NCI-H1417 (cell line): ENCODE results near the gene GAMT.

ENCODE experiments used
- DNase-seq, 3 experiments: peaks; one replicate each; lab custom pipeline; 2025; lab: John Stamatoyannopoulos, UW

The GAMT gene

DNA sequence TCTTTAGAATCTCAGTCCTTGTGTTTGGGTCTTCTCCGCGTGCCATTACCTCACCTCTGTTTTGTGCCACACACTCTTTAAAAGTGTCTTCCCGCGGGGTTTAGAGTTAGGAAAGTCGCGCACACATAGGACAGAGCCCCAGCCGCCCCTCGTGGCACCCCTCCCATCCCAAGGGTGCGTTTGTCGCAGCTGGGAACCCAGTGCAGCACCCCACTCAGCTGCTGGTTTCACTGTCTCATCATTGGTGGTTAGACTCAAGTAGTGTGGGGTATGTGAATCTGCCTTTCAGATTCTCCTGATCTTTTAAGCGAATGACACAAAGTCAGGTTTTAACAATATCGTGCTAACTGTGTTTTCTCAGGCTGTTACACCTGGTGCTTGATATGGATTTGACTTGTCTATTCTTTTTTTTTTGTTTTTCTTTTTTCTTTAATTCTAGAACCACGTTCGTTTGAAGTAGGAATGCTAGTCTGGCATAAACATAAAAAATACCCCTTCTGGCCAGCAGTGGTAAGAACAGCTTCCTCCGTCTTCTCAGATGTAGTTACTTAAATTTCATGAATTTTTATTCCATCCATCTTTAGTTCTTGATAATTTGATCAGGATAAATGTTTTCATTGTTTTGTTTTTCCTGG is 37.2 kb downstream of the GAMT start:
- DNase-seq, result no peak

DNA sequence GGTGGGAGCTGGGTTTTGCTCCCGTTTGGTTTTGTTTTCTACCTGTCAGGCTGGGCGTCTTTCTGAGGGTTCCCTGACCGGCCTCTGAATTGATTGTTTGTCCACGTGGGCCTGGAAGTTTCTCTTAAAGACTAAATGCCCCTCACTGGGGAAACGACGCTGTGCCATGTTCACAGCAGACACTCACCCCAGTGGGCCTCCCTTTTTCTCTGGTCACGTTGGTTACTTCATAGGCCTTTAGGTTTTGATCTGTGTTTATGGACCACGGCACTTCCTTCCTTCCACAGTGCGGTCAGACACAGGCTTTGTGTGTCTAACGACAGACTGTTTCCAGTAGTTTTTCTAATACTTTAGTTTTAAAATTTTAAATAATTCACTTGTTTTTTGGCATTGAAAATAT is 37.7 kb downstream of the GAMT start:
- DNase-seq, result no peak

DNA sequence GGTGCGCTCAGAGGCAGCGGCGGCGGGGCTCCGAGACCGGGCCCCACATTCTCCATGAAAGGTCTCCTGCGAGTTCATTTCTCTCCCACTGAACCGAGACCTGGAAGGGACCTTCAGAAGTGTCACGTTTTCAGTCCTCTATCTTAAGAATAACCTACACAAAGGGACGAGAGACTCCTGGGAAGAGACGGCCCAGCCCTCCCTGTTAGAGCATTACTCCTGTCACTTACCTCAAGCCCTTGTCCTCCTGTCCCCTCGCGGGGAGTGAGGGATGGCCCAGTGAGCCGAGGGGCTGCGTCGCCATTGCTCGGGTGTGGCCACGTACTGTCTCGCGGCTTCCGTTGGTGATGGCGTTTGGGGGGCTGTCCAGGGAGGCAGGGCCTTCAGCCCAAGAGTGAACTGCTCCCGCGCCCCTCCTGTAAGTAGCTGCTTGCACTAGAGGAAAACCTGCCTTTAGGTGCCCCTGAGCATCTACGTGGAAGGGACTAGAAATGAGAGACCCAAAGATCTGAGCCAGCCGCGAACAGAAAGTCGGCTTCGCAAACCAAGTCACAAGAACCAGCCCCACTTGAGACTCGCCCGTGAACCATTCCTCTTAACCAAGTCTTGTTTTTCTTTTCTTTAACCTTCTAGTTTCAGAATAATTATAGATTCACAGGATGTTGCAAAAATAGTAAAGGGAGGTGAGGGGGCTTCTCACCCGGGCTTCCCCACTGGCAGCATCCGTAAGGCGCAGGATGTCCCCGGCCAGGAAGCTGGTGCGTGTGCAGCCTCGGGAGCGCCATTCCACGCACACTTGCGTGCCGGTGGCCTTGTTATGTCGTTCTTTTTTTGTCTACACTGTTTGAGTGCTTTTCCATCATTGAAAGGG is 38.7 kb downstream of the GAMT start:
- no peak for DNase-seq

DNA sequence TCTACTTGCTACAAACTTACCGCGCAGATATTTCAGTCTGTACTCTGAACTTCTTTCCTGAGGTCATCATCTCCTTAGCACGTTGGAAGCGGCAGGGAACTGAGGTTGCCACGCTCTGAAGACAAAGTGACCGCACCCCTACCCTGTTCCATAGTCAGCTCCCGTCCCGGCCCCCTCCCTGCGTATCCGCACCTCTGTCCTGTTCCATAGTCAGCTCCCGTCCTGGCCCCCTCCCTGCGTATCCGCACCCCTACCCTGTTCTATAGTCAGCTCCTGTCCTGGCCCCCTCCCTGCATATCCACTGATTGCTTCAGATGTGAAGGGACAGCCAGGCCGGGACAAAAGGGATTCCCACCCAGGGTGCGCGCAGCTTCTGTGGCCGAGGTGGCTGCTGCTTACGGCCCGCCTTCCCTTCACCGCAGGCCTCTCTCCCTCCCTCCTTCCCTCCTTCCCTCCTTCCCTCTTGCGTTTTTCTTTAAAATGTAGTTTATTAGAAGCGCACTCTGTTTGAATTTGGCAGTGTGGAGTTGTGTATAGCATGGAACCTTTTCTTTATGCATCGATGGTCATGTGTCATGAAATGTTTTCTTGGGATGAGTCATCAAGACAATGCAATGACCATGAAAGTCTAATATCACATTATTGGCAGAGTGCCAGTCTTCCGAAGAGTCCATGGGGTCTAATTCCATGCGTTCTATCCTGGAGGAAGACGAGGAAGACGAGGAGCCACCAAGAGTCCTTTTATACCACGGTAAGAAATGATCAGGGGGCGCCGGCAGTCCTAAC is 39.5 kb downstream of the GAMT start:
- no peak for DNase-seq

DNA sequence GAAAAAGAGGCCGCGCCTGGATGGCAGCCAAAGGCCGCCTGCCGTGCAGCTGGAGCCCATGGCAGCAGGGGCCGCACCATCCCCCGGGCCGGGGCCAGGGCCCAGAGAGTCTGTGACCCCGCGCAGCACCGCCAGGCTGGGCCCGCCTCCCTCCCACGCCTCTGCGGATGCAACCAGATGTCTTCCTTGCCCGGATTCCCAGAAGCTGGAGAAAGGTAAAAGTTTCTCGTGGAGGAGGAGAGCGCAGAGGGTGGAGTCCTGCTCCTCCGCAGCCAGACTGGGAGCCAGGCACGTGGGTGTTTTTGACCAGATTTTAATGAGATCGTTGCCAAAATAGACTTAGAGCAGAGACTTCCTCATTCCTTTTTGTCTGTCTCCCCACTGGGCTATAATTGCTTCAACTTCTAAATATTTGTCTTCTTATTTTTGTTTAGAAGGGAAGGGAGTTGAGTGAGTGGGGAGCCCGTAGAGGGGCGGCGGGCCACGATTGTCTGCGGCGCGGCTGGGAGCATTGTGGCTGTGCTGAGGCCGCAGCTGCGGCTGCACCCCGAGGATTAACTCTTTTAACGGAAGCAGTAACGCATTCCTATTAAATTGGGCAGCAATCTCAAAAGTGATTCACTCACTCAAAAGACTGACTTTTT is 40.4 kb downstream of the GAMT start:
- peak in 2 of 3 experiments; percentile 40 to 60 for DNase-seq

DNA sequence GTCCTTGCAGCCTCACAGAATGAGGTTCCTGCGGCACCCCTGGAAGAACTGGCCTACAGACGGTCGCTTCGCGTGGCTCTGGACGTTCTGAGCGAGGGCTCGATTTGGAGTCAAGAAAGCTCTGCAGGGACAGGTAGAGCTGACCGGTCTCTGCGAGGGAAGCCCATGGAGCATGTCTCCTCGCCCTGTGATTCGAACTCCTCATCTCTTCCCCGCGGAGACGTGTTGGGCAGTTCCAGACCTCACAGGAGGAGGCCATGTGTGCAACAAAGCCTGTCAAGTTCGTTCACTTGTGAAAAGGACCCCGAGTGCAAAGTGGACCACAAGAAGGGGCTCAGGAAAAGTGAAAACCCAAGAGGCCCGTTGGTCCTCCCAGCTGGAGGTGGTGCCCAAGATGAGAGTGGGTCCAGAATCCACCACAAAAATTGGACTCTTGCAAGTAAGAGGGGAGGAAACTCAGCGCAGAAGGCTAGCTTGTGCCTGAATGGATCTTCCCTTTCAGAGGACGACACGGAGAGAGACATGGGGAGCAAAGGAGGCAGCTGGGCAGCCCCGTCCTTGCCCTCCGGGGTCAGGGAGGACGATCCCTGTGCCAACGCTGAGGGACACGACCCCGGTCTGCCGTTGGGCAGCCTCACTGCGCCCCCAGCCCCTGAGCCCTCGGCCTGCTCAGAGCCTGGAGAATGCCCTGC is 41.1 kb downstream of the GAMT start:
- DNase-seq, result no peak

DNA sequence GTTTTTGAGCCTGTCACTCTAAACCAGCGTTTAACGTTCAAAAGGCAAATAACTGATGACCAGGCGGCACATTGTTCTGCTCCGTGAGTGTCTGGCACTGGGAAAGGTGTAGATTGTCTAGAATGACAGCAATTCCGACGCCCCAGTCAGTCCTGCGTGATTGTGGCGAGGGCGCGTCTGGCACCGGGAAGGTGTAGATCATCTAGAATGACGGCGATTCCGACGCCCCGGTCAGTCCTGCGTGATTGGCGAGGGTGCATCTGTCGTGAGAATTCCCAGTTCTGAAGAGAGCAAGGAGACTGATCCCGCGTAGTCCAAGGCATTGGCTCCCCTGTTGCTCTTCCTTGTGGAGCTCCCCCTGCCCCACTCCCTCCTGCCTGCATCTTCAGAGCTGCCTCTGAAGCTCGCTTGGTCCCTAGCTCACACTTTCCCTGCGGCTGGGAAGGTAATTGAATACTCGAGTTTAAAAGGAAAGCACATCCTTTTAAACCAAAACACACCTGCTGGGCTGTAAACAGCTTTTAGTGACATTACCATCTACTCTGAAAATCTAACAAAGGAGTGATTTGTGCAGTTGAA is 43.7 kb downstream of the GAMT start:
- peak; percentile 44 to 80 (median 56) for DNase-seq

DNA sequence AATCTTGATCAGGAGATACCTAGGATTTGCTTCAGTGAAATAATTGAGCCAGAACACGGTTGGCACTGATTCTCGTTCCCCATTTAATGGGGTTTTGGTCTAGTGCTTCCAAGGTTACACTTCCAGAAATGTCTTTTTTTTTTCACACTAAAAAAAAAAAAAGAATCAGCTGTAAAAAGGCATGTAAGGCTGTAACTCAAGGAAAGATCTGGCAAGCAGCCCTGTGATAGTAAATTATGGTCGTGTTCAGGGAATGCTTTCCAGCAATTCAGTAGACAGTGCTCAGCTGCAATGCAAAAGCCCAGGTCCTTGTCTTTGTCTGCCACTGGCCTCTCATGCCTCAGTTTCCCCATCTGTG is 44.9 kb downstream of the GAMT start:
- DNase-seq, result no peak

DNA sequence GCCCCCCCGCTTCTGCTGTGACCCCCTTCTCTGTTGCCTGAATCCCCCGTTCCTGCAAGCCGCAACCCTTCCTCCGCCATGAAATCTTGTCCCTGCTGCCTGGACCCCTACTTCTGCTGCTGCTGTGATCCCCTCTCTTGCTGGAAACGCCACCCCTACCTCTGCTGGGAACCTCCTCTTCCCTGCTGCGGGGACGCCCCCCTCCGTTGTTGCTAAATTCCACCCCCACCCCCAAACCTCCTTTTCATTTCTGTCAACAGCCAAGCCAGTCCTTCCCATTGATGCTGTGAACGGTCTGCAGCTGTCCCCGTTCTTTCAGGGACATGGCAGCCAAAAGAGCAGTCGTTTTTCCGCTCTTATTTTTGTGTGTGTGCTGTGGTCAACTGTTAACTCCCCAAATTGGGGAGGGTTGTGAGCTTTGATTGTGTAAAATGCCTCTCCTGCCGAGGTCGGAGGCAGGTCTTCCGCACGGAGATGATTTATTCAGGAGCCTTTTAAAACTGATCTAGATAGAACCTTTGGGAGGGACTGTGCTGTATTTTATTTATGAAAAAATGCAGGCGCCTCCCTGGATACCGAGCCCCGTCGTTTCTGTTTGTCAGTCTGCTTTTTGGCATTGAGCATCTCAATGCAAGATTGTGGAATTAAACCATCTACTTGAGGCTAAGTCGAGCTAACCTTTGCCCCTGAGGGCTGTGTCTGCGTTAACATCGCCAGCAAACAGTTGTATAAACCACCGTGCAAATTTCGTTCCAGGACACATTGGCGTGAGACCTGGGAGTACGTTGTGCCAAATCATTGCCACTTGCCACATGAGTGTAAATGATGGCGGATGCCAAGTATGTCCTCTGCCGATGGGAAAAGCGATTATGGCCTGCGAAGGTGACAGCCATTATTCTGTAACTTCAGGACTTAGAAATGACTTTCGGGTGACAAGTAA is 45.5 kb downstream of the GAMT start:
- DNase-seq, result peak in 2 of 3 experiments; percentile 33 to 61

DNA sequence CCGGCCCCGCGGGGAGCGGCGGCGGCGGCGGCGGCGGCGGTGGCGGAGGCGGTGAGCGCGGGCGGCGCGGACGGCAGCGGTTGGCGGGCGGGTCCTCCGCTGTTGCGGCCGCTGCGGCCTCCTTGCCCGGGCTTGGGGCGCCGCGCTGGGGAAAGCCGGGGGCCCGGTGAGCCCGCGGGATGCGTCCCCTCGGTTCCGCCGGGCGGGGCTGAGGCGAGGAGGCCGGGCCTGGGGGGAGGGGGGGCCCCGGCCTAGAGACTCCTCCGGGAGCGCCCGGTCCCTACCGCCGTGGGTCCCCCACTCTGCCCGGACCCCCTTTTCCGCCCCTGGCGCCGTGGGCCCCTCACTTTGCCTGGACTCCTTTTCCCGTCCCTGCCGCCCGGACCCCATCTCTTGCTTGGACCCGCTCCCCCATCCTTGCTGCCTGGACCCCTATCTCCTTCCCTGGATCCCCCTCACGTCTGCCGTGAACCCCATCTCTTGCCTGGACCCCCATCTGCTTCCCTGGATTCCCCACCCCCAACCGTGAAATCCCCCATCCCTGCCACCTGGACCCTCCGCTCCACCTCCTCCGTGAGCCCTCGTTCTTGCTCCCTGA is 46.3 kb downstream of the GAMT start:
- no peak for DNase-seq

DNA sequence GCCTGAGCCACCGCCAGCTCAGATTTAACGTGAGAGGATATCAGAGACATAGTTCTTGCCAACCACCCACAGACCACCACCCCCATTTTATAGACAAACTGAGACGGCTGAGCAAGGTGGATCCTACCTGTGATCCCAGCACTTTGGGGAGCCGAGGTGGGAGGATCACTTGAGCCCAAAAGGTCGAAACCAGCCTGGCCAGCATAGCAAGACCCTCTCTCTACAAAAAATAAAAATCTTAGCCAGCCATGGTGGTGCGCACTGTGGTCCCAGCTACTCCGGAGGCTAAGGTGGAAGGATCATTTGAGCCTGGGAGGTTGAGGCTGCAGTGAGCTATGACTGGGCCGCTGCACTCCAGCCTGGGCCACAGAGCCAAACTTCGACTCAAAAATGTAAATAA is 48.2 kb downstream of the GAMT start:
- DNase-seq, result no peak

DNA sequence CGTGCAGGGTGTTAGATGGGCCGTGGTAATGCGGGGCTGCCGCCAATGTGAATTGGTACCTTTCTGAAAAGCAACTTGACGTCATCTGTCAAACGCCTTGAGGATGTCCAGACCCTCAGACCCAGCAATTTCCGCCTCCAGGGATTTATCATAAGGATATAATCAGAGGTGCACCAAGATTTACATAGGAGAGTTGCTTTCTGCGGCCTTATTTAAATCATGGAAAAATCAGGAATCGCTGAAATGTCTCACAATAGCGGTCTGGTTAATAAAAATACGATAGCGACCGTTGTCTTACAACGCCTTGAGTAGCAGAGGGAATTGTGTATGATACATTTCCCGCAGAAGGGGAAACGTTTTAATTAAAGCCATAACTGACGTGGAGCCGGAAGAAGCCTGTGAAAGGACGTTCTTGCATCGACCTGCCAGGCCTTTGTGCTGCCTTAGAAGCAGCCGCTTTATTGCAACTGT is 49.9 kb downstream of the GAMT start:
- DNase-seq, result no peak

DNA sequence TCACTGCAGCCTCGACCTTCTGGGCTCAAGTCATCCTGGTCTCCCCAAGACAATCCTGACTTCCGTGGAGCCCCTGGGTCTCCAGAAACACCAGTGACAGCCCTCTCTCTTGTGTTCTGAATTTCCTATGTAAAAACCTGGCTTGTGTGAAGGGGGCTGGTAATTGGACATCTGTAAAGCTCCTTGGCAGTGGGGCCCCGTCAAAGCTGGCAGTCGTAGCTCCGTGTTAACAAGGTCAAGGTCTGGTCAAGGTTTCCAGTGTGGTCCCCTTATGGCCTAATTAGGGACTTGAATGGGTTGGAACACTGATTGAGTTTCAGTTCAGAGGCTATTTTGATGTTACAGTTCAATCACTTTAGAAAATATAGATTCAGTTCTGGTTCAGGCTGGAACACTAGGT is 50.5 kb downstream of the GAMT start:
- no peak for DNase-seq

DNA sequence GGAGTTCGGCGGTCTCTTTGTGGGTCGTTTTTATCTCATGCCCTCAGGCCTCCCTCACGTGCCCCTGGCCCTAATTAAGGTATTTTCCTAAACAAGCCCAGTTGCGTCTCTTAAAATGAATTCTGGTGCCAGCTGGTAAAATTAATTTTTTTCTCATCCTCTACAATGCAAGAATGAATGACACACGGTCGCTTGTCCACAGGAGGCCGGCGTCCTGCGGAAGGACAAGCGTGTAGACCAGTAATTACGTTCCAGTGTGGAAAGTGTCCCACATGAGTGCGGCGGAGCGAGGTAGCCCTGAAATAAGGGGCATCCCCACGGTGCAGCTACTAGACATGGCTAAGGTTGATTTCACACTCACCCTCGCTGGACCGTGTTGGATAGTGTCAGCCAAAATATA is 52.1 kb downstream of the GAMT start:
- no peak for DNase-seq
